Activated CD4-positive, alpha-beta memory T cell treated with anti-CD3 and anti-CD28 coated beads, Interleukin-2, amount 10 ng/mL, durations not matched to agents 7 days and 5 days (primary cell): Measurements from ENCODE around the gene AGAP1. TPM values are rescaled to one million over a fixed set of nuclear protein-coding genes. Genes with fewer than 3 reads are reported as not detected.

Experiments used
- CTCF ChIA-PET: fragments of 350-600 bp; sonication (Branson Sonifier 250); formaldehyde crosslinking; loops from one replicate; lab custom pipeline; 2021; ENCODE audit warnings: antibody characterized with exemption, inconsistent platforms; lab: Charles Lee
- POLR2A ChIA-PET: fragments of 350-600 bp; sonication (Branson Sonifier 250); formaldehyde crosslinking; loops from one replicate; lab custom pipeline; 2021; ENCODE audit warnings: antibody characterized with exemption; lab: Charles Lee
- DNase-seq: peaks from one replicate; pipeline ENCODE4 v3.0.0-alpha.2; 2020
- H3K27ac Mint-ChIP-seq: one replicate; pipeline ENCODE4 v1.8.0; 2021; ENCODE audit warnings: mild to moderate bottlenecking, mixed read lengths
- H3K27me3 Mint-ChIP-seq: one replicate; pipeline ENCODE4 v1.8.0; 2021; ENCODE audit warnings: mixed read lengths
- H3K36me3 Mint-ChIP-seq: one replicate; pipeline ENCODE4 v1.8.0; 2021; ENCODE audit warnings: low read depth, mixed read lengths
- H3K4me1 Mint-ChIP-seq: one replicate; pipeline ENCODE4 v1.8.0; 2021; ENCODE audit warnings: mixed read lengths
- H3K4me3 Mint-ChIP-seq: one replicate; pipeline ENCODE4 v1.8.0; 2021; ENCODE audit warnings: mild to moderate bottlenecking, mixed read lengths
- H3K9me3 Mint-ChIP-seq: one replicate; pipeline ENCODE4 v1.8.0; 2021; ENCODE audit warnings: mixed read lengths
- total RNA-seq, 2 experiments: library from RNA; stranded (reverse); gene quantifications; one replicate each; pipeline ENCODE4 v1.2.3, GENCODE V29; 2021

AGAP1 gene
- total RNA-seq, 2 experiments from 2014 or later: 1.1 to 1.2 TPM

DNA sequence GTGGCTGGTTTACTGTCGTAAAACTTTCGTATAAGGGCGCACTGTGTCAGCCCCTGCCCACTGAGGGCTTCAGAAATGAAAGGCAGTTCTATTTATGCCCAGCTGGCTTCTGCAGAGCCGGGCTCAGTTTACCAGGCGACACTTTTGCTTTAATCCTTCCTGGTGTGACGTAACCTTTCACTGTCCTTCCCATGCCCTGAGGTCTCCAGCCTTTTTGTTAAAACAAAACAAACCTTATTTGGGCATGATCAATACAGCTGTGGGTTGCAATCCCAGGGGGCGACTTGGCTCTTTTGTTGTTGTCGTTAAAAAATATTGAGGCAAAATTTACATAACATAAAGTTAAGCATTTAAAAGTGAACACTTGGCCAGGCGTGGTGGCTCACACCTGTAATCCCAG is 85.3 kb downstream of the AGAP1 start:
- Mint-ChIP-seq H3K27me3 (no peaks in the 10 kb centered on the region), H3K4me3 (no peak overlapping the region), H3K27ac (no peak overlapping the region), H3K36me3 (no peaks in the 10 kb centered on the region), H3K9me3 (no peaks in the 10 kb centered on the region), H3K4me1 (no peaks in the 10 kb centered on the region)
- DNase-seq: no peak
- ChIA-PET CTCF (interaction anchor here (0.6 kb wide), 1 partner anchor 223 kb away, joined by 3 read pairs; no protein-coding TSS in a partner anchor), POLR2A (no interaction called here)

GRCh38 chr2:235580426-235581157 is 86.7 kb downstream of the AGAP1 start:
- no peaks in the 10 kb centered on the region for H3K4me1 Mint-ChIP-seq
- no peak overlapping the region for H3K4me3 Mint-ChIP-seq
- H3K9me3 Mint-ChIP-seq: no peaks in the 10 kb centered on the region
- ChIA-PET POLR2A (no interaction called here), CTCF (interaction anchor here (1.3 kb wide), 1 partner anchor 14 kb away, joined by 3 read pairs; no protein-coding TSS in a partner anchor)
- H3K27ac Mint-ChIP-seq: no peak overlapping the region
- H3K27me3 Mint-ChIP-seq: no peaks in the 10 kb centered on the region
- H3K36me3 Mint-ChIP-seq: no peaks in the 10 kb centered on the region
- DNase-seq: no peak

GRCh38 chr2:235582081-235582686 is 88.3 kb downstream of the AGAP1 start:
- no peaks in the 10 kb centered on the region for H3K9me3 Mint-ChIP-seq
- ChIA-PET CTCF (no interaction called here), POLR2A (no interaction called here)
- no peaks in the 10 kb centered on the region for H3K36me3 Mint-ChIP-seq
- no peak overlapping the region for H3K4me3 Mint-ChIP-seq
- H3K27me3 Mint-ChIP-seq: no peaks in the 10 kb centered on the region
- H3K27ac Mint-ChIP-seq: no peak overlapping the region
- no peak for DNase-seq
- no peaks in the 10 kb centered on the region for H3K4me1 Mint-ChIP-seq

GRCh38 chr2:235582729-235583128 is 88.9 kb downstream of the AGAP1 start:
- H3K27ac Mint-ChIP-seq: no peak overlapping the region
- ChIA-PET CTCF (no interaction called here), POLR2A (no interaction called here)
- H3K9me3 Mint-ChIP-seq: no peaks in the 10 kb centered on the region
- DNase-seq: no peak
- H3K36me3 Mint-ChIP-seq: no peaks in the 10 kb centered on the region
- H3K4me1 Mint-ChIP-seq: no peaks in the 10 kb centered on the region
- H3K27me3 Mint-ChIP-seq: no peaks in the 10 kb centered on the region
- H3K4me3 Mint-ChIP-seq: no peak overlapping the region

GRCh38 chr2:235583144-235583543 is 89.3 kb downstream of the AGAP1 start:
- no peaks in the 10 kb centered on the region for H3K27me3 Mint-ChIP-seq
- no peaks in the 10 kb centered on the region for H3K9me3 Mint-ChIP-seq
- no peak for DNase-seq
- H3K4me3 Mint-ChIP-seq: no peak overlapping the region
- ChIA-PET POLR2A (no interaction called here), CTCF (no interaction called here)
- H3K4me1 Mint-ChIP-seq: no peaks in the 10 kb centered on the region
- no peak overlapping the region for H3K27ac Mint-ChIP-seq
- H3K36me3 Mint-ChIP-seq: no peaks in the 10 kb centered on the region

- POLR2A ChIA-PET: no interaction called here
- H3K4me1 Mint-ChIP-seq: no peaks in the 10 kb centered on the region
- no peaks in the 10 kb centered on the region for H3K27me3 Mint-ChIP-seq
- CTCF ChIA-PET: no interaction called here
- H3K9me3 Mint-ChIP-seq: no peaks in the 10 kb centered on the region
- H3K36me3 Mint-ChIP-seq: no peaks in the 10 kb centered on the region
- no peak for DNase-seq
- H3K27ac Mint-ChIP-seq: no peak overlapping the region
- no peak overlapping the region for H3K4me3 Mint-ChIP-seq
These were observed 90.2 kb downstream of the AGAP1 start for GRCh38 chr2:235583925-235584637.

- no peaks in the 10 kb centered on the region for H3K4me1 Mint-ChIP-seq
- CTCF ChIA-PET: no interaction called here
- no peak overlapping the region for H3K27ac Mint-ChIP-seq
- no peaks in the 10 kb centered on the region for H3K36me3 Mint-ChIP-seq
- no peaks in the 10 kb centered on the region for H3K27me3 Mint-ChIP-seq
- H3K9me3 Mint-ChIP-seq: no peaks in the 10 kb centered on the region
- POLR2A ChIA-PET: no interaction called here
- no peak for DNase-seq
- H3K4me3 Mint-ChIP-seq: no peak overlapping the region
These were observed 90.8 kb downstream of the AGAP1 start for GRCh38 chr2:235584638-235585007.

GRCh38 chr2:235587202-235587601 is 93.4 kb downstream of the AGAP1 start:
- no peak for DNase-seq
- Mint-ChIP-seq H3K27ac (no peak overlapping the region), H3K4me1 (no peaks in the 10 kb centered on the region), H3K27me3 (no peaks in the 10 kb centered on the region), H3K9me3 (no peaks in the 10 kb centered on the region), H3K36me3 (no peaks in the 10 kb centered on the region), H3K4me3 (no peak overlapping the region)
- ChIA-PET POLR2A (no interaction called here), CTCF (no interaction called here)

DNA sequence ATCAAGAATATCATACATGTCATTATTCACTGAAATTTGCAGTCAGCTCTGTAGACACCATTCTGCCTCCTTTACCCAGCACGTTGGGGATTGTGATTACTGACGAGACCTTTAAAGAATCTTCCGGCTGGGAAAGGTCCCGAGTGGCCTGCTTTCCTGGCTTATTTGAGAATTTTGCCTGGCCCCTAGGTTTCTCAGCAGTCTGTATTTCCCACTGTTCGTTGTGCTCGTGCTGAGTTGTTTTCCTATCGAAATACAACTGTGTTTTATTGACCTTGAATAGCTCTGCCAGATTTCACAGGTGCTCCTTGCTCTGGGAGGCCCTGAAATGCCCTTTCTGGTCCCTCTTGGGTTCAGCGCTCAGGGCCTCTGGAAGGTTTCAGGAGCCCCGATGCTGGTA is 94.9 kb downstream of the AGAP1 start:
- POLR2A ChIA-PET: no interaction called here

GRCh38 chr2:235591231-235591730 is 97.4 kb downstream of the AGAP1 start:
- Mint-ChIP-seq H3K36me3 (no peaks in the 10 kb centered on the region), H3K4me1 (no peaks in the 10 kb centered on the region), H3K27ac (no peak overlapping the region), H3K27me3 (no peaks in the 10 kb centered on the region), H3K9me3 (no peaks in the 10 kb centered on the region), H3K4me3 (no peak overlapping the region)
- DNase-seq: no peak
- ChIA-PET CTCF (no interaction called here), POLR2A (no interaction called here)

More for the DNA sequence above, 94.9 kb downstream of the AGAP1 start:
- CTCF ChIA-PET: interaction anchor here (1.0 to 1.4 kb wide), 2 partner anchors 157 to 455 kb away, joined by 3 read pairs; no protein-coding TSS in a partner anchor
- H3K4me3 Mint-ChIP-seq: no peak overlapping the region
- no peaks in the 10 kb centered on the region for H3K4me1 Mint-ChIP-seq
- H3K36me3 Mint-ChIP-seq: no peaks in the 10 kb centered on the region
- DNase-seq: no peak
- H3K9me3 Mint-ChIP-seq: no peaks in the 10 kb centered on the region
- H3K27ac Mint-ChIP-seq: no peak overlapping the region
- H3K27me3 Mint-ChIP-seq: no peaks in the 10 kb centered on the region

DNA sequence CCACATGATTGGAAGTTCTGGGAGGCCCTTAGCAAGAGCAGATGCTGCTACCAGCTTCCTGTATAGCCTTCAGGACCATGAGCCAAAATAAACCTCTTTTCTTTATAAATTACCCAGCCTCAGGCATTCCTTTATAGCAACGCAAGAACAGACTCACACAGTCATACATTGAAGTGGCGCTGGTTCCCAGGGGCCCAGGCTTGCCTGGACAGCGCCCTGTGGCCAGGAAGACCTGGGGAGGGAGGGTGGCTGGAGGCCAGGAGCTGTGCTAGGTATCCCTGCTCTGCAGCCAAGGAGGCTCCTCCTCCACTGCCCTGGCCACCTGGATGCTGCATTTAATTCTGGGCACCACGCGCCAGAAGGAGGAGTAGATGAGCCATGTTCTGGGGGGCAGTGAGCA is 98.1 kb downstream of the AGAP1 start:
- Mint-ChIP-seq H3K36me3 (no peaks in the 10 kb centered on the region), H3K4me3 (no peak overlapping the region), H3K4me1 (no peaks in the 10 kb centered on the region), H3K9me3 (no peaks in the 10 kb centered on the region), H3K27me3 (no peaks in the 10 kb centered on the region), H3K27ac (no peak overlapping the region)
- DNase-seq: no peak
- ChIA-PET POLR2A (no interaction called here), CTCF (interaction anchor here (2.2 to 7.4 kb wide), 2 partner anchors 18 to 152 kb away, joined by 8 to 73 read pairs; no protein-coding TSS in a partner anchor)

- no peak overlapping the region for H3K27ac Mint-ChIP-seq
- ChIA-PET POLR2A (no interaction called here), CTCF (interaction anchor here (1.3 to 7.4 kb wide), 4 partner anchors 18 to 456 kb away, joined by 3 to 73 read pairs (median 6); no protein-coding TSS in a partner anchor)
- no peaks in the 10 kb centered on the region for H3K27me3 Mint-ChIP-seq
- no peaks in the 10 kb centered on the region for H3K36me3 Mint-ChIP-seq
- H3K9me3 Mint-ChIP-seq: no peaks in the 10 kb centered on the region
- no peak overlapping the region for H3K4me3 Mint-ChIP-seq
- DNase-seq: no peak
- H3K4me1 Mint-ChIP-seq: no peaks in the 10 kb centered on the region
These were observed 98.6 kb downstream of the AGAP1 start for GRCh38 chr2:235592430-235592829.

DNA sequence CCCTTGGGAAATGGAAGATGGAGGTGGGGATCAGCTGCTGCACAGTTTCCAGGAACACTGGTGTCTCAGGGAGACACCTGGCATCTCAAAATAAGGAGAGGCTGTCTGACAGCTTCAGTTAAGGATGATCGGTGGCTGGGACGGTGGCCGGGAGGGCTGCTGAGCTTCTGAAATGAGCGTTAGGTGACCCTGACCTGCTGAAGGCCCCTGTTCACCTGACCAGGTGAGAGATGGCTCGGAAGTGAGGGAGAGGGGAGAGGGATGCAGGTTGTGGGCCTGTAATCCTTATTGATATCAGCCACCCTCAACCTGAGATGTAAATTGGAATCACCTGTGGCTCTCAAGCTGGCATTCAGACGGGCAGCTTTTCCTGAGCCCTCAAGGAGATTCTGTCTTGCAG is 99.0 kb downstream of the AGAP1 start:
- Mint-ChIP-seq H3K9me3 (no peaks in the 10 kb centered on the region), H3K27ac (no peak overlapping the region), H3K4me1 (no peaks in the 10 kb centered on the region), H3K4me3 (no peak overlapping the region), H3K27me3 (no peaks in the 10 kb centered on the region), H3K36me3 (no peaks in the 10 kb centered on the region)
- no peak for DNase-seq
- ChIA-PET POLR2A (no interaction called here), CTCF (interaction anchor here (1.3 to 7.4 kb wide), 5 partner anchors 17 to 459 kb away, joined by 3 to 73 read pairs (median 5); no protein-coding TSS in a partner anchor)
